Adrenal gland (tissue), 12 donors: Measurements from ENCODE around the gene RBMS1. TPM values are rescaled to one million over a fixed set of nuclear protein-coding genes. Genes with fewer than 3 reads are reported as not detected.

Experiments used
- DNase-seq, 7 donors: peaks; one replicate each; pipeline ENCODE4 v3.0.0-alpha.2; 2019 to 2020
- H3K27ac ChIP-seq, 5 donors: fragments of 200-600 bp; sonication (generic) in 4 of 5; 1 replicate in 3 of 5; 2 replicates in 2 of 5; pipeline versions ENCODE4 v1.5.1 to v1.8.0; 2016 to 2020; ENCODE audit warnings: mild to moderate bottlenecking in 1 of 5
- H3K27me3 ChIP-seq: fragments of 200-600 bp; 2 replicates; pipeline ENCODE4 v1.8.0; 2021
- H3K36me3 ChIP-seq, 2 donors: fragments of 200-600 bp; replicated peaks in 1 of 2; 1 replicate in 1 of 2; 2 replicates in 1 of 2; pipeline versions ENCODE4 v1.5.1 to v1.8.0; 2018 to 2022
- H3K4me1 ChIP-seq, 2 donors: fragments of 200-600 bp; replicated peaks in 1 of 2; 1 replicate in 1 of 2; 2 replicates in 1 of 2; pipeline versions ENCODE4 v1.5.1 to v1.8.0; 2018 to 2021
- H3K4me3 ChIP-seq, 4 donors: fragments of 200-600 bp; sonication (generic) in 3 of 4; one replicate each; pipeline ENCODE4 v1.5.1; 2016 to 2018
- H3K9me3 ChIP-seq, 3 donors: fragments of 200-600 bp; sonication (generic) in 1 of 3; replicated peaks in 1 of 3; 1 replicate in 2 of 3; 2 replicates in 1 of 3; pipeline versions ENCODE4 v1.5.1 to v1.8.0; 2016 to 2021
- POLR2A ChIP-seq, 2 donors: fragments of 450-650 bp; IDR thresholded peaks; one replicate each; pipeline ENCODE4 v1.6.1; 2017; ENCODE audit warnings: antibody characterized with exemption in 2 of 2, mild to moderate bottlenecking in 2 of 2, moderate library complexity in 1 of 2
- WGBS, 4 donors: extraction: QIAGEN DNeasy Blood & Tissue Kit in 2 of 4; methylation state at CpG; one replicate each; pipeline versions ENCODE4 v1.1.5 to v1.1.7; 2013 to 2017; 5-methylcytosine and 5-hydroxymethylcytosine counted together
- intact Hi-C, 2 donors: fragments of 100-400 bp; cut with DNase I; formaldehyde crosslinking; loops; one replicate each; pipeline versions ENCODE4 v1.14.1 to v1.15.0; 2022 to 2023
- polyA plus RNA-seq, 3 donors: library from polyadenylated mRNA; stranded (reverse); fragments of 200-250 nt in 2 of 3; fragments of 350-450 nt in 1 of 3; fragmentation: Illumina TruSeq in 1 of 3; extraction: RNeasy Lipid Tissue Mini Kit (QIAGEN cat#74804) in 1 of 3; gene quantifications; one replicate each; pipeline ENCODE4 v1.2.3, GENCODE V29; 2013 to 2014
- total RNA-seq, 9 donors: library from RNA; depleted of rRNA in 4 of 9; stranded (reverse); fragments of >200 nt in 4 of 9; fragments of 120-200 nt in 1 of 9; fragmentation: NEBNext Ultra II Directional in 1 of 9; extraction: Animal tissue kit (Norgen Biotek cat#: 25700) in 1 of 9; gene quantifications; one replicate each; pipeline versions ENCODE4 v1.1.0 to v1.2.4, GENCODE V29; 2013 to 2023
- TF ChIP-seq, protein P1 (sequence below), 6 experiments: fragments of 450-650 bp in 4 of 6; fragments of 200-600 bp in 2 of 6; sonication (generic) in 1 of 6; IDR thresholded peaks; 1 replicate in 5 of 6; 2 replicates in 1 of 6; pipeline versions ENCODE4 v1.5.1 to v1.8.0; 2016 to 2021; ENCODE audit warnings: antibody characterized with exemption in 6 of 6, mild to moderate bottlenecking in 2 of 6, moderate library complexity in 1 of 6
- donor health status: healthy with polysubstance abuse.
- donor health status: Bipolar disorder and iron deficiency.
- donor health status: DM: yes; HTN: yes; CAD: no.
- donor health status: DM: no; HTN: no; CAD: no.
- donor health status: DM: no; HTN: no; CAD: no.
- donor health status: DM: yes; HTN: yes; CAD: no.

The RBMS1 gene
- total and polyA plus RNA-seq, 12 donors: 24.2 to 62.1 (median 37.1) TPM

DNA sequence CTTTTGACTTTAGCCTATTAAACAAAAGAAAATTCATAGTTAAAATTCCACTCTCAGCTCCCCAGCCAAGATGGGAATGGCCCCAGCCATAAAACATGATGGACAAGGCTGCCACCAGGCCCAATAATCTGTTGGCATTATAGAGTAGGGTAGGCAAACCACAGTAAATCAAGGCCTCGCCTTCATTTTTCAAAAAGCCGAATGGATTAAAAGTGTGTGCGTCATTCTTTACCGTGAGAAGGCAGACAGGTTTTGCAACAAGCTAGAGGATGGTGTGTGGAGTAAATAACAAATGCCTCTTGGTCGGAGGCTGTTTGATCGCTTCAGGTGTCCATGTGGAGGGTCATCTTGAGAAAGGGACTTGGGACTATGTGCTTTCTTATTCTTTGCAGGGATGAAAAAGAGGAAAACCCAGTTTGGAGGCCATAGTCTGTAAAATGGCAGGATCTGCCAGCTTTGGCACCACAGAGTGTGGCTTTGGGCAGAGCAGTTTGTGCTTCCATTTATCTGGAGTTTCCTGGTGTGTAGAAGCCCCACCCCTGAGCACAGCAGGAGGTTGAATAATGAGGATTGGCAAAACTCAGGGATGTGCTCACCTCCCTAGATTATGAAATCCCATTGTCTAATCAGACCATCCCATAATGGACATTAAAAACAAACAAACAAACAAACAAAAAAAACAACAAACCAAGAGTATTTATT lies 236.4 kb downstream of the RBMS1 start:
- Histone ChIP-seq H3K4me1 (peaks cover 0 to 10% of the 10 kb centered on the region in 2 donors), H3K27me3 (no peaks in the 10 kb centered on the region), H3K36me3 (no peaks in the 10 kb centered on the region), H3K4me3 (no peak overlapping the region), H3K27ac (no peak overlapping the region), H3K9me3 (no peaks in the 10 kb centered on the region)
- no peak for DNase-seq
- 95 to 99% (median 96%) methylated on average over 6 of the region's 6 CpGs for WGBS, 4 donors
- intact Hi-C loops: no loop called here
- TF ChIP-seq POLR2A (IDR thresholded peaks at IDR 0.05): no peak

DNA sequence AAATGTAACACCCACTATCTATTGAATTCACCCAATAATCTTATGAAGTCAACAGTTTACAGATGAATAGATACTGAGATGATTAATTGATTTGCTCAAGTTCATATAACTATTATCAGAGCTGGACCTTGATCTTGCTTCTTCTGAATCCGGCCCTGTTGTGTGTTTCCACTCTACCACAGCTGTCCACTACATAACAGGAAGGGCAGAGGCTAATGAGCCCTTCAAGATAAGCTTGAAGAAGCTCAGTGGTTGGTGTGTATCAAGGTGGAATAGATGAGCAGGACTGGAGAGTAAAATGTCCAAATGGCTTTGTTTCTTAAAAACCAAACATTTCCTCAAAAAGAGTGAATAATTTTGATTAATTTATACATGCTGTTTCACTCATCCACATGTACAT lies 237.1 kb downstream of the RBMS1 start:
- H3K9me3 ChIP-seq: no peaks in the 10 kb centered on the region
- H3K4me3 ChIP-seq: no peak overlapping the region
- no peaks in the 10 kb centered on the region for H3K27me3 ChIP-seq
- TF ChIP-seq POLR2A (IDR thresholded peaks at IDR 0.05): no peak
- intact Hi-C loops: no loop called here
- no peaks in the 10 kb centered on the region for H3K36me3 ChIP-seq
- H3K27ac ChIP-seq: no peak overlapping the region
- no peak for DNase-seq
- WGBS, 4 donors: 36 to 60% (median 37%) methylated on average over 1 of the region's 1 CpG
- peaks cover 0 to 10% of the 10 kb centered on the region in 2 donors for H3K4me1 ChIP-seq

DNA sequence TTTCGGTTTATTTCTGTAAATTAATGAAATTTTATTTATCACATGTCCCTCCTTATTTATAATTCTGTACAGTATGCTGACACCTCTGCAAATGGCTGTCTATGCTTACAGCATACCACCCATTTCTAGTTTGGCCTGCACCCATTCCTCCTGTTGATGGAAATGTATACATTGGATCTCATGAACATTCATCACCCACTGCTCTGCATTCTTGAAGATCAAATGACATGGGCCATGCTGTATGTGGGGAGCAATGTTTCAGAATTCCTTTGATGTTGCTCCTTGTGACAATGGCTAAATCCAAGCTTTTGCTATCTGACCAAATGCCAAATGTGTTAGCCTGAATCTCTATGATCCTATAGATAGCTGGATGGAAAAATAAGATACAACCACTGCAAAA lies 238.2 kb downstream of the RBMS1 start:
- H3K9me3 ChIP-seq: no peaks in the 10 kb centered on the region
- no peak overlapping the region for H3K27ac ChIP-seq
- no peaks in the 10 kb centered on the region for H3K27me3 ChIP-seq
- TF ChIP-seq, protein P1, sequence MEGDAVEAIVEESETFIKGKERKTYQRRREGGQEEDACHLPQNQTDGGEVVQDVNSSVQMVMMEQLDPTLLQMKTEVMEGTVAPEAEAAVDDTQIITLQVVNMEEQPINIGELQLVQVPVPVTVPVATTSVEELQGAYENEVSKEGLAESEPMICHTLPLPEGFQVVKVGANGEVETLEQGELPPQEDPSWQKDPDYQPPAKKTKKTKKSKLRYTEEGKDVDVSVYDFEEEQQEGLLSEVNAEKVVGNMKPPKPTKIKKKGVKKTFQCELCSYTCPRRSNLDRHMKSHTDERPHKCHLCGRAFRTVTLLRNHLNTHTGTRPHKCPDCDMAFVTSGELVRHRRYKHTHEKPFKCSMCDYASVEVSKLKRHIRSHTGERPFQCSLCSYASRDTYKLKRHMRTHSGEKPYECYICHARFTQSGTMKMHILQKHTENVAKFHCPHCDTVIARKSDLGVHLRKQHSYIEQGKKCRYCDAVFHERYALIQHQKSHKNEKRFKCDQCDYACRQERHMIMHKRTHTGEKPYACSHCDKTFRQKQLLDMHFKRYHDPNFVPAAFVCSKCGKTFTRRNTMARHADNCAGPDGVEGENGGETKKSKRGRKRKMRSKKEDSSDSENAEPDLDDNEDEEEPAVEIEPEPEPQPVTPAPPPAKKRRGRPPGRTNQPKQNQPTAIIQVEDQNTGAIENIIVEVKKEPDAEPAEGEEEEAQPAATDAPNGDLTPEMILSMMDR (IDR thresholded peaks at IDR 0.05): no peak
- TF ChIP-seq POLR2A (IDR thresholded peaks at IDR 0.05): no peak
- no peak overlapping the region for H3K4me3 ChIP-seq
- DNase-seq: no peak
- peaks cover 0 to 10% of the 10 kb centered on the region in 2 donors for H3K4me1 ChIP-seq
- intact Hi-C loops: no loop called here
- 91 to 100% (median 95%) methylated on average over 1 of the region's 1 CpG for WGBS, 4 donors
- no peaks in the 10 kb centered on the region for H3K36me3 ChIP-seq

DNA sequence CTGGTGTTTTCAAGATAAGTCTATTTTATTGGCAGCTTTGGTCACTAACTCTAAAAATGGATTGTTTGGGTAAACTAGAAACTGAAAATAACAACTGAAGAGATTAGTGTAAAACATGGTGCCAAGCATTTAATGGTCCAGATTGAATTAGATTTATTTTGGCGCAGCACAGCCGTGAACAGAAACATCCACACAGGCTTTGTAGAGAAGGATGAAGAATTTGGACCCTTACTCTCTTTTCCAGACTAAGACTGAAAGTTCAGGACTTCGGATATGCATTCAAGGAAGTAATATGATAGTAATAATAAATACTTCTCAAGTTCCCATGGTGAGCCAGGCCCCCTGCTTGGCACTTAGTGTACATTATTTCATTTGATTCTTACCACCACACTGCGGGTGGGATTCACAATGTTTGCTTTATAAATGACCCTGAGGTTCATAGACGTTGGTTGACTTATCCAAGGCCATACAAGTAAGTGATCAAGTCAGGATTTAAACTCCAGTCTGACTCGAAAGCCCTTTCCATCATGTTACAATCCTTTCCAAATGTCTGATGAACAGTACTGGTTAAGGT lies 239.3 kb downstream of the RBMS1 start:
- intact Hi-C loops: loop anchor here in 1 of 2 donors (5.0 kb wide), 1 partner anchor 738 kb away; no protein-coding TSS in a partner anchor
- Histone ChIP-seq H3K4me1 (peaks cover 0 to 10% of the 10 kb centered on the region in 2 donors), H3K9me3 (no peaks in the 10 kb centered on the region), H3K27me3 (no peaks in the 10 kb centered on the region), H3K27ac (no peak overlapping the region), H3K4me3 (no peak overlapping the region), H3K36me3 (no peaks in the 10 kb centered on the region)
- DNase-seq: no peak
- TF ChIP-seq, protein P1 (IDR thresholded peaks at IDR 0.05): no peak
- no peak for TF ChIP-seq POLR2A (IDR thresholded peaks at IDR 0.05)
- 76 to 81% (median 80%) methylated on average over 6 of the region's 6 CpGs for WGBS, 4 donors

DNA sequence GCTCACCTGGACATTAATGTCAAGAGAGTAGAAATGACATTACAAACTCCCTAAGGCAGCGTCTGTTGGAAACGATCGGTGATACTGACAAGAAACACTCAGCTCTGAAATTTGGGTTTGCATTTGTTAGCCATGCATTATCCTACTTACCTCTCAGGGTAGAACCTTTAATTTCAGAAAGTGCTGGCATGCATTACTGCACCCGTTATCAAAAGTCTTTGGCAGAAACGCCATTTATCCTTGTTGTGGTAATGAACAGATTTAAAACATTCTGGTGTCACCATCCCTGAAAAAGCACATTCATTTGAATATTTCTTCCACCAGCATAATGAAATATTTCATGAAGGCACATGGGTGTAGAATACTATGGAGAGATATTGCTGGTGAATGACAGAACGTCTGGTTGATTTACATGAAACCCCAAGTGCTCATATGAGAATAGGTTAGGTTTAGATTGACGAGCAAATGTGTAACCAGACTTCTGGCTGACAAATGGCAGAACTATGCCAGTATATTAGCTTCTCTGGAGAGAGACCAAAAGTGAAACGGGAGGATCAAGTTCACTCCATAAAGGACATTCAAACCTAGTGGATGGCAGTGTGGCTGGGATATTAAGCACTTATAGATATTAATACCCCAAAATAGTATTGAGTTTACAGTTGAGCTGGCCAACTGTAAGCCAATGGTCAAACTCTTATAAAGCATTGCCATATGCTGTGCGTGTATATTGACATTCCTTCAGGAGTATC lies 240.0 kb downstream of the RBMS1 start:
- H3K4me3 ChIP-seq: no peak overlapping the region
- intact Hi-C loops: loop anchor here in 1 of 2 donors (5.0 kb wide), 1 partner anchor 739 kb away; no protein-coding TSS in a partner anchor
- 76 to 87% (median 78%) methylated on average over 9 of the region's 9 CpGs for WGBS, 4 donors
- no peak for TF ChIP-seq POLR2A (IDR thresholded peaks at IDR 0.05)
- TF ChIP-seq, protein P1 (IDR thresholded peaks at IDR 0.05): no peak
- no peaks in the 10 kb centered on the region for H3K36me3 ChIP-seq
- no peak overlapping the region for H3K27ac ChIP-seq
- no peaks in the 10 kb centered on the region for H3K27me3 ChIP-seq
- no peaks in the 10 kb centered on the region for H3K9me3 ChIP-seq
- peaks cover 0 to 10% of the 10 kb centered on the region in 2 donors for H3K4me1 ChIP-seq
- DNase-seq: no peak
